ENCODE data around the gene ODAM. TPM values are rescaled to one million over a fixed set of nuclear protein-coding genes. Genes with fewer than 3 reads are reported as not detected.

ODAM gene
- total and polyA plus RNA-seq, 2 experiments from 2014 or later = 21.1 to 64.5 TPM

DNA sequence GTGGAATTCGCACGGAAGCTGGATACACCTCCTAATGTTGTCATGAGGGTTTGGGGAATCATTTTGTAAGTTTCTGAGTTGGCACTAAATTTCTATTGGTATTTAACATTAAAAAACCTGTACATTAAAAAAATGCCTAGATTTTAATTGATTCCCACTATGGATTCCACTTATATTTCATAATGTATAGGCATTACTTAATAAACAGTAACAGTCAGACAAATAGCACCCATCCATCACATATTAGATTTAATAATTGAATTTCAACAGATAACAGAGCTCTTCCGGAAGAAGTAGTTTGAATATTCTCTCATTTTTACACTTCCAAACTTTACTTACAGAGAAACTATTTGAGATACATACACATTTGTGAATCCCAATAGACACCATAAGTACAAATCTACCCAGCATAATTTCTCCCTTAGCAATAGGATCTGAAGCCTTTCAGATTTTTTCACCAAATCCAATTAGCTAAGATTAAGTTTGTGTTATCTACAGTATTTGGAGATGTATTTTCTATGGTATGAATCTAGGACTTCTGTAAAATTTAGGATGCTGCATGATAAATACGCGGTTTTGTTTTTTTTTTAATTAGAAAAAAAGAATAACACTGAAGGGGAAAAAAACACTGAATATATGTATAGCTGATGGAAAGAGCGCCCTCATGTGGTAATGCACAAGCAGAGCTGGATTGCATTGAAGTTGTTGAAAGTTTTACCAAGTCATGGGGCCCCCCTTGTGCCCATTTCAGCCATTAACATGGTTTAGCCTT is 12.2 kb upstream of the ODAM start:
- DNase-seq (ENCODE audit: low read depth in 1 of 2, low spot score in 1 of 2) = peak; percentile 80 to 84
- TF ChIP-seq, protein P1, sequence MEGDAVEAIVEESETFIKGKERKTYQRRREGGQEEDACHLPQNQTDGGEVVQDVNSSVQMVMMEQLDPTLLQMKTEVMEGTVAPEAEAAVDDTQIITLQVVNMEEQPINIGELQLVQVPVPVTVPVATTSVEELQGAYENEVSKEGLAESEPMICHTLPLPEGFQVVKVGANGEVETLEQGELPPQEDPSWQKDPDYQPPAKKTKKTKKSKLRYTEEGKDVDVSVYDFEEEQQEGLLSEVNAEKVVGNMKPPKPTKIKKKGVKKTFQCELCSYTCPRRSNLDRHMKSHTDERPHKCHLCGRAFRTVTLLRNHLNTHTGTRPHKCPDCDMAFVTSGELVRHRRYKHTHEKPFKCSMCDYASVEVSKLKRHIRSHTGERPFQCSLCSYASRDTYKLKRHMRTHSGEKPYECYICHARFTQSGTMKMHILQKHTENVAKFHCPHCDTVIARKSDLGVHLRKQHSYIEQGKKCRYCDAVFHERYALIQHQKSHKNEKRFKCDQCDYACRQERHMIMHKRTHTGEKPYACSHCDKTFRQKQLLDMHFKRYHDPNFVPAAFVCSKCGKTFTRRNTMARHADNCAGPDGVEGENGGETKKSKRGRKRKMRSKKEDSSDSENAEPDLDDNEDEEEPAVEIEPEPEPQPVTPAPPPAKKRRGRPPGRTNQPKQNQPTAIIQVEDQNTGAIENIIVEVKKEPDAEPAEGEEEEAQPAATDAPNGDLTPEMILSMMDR (IDR thresholded peaks at IDR 0.05; ENCODE audit: low read depth, low read length) = peak; percentile 81
- no peak overlapping the region for H3K4me3 ChIP-seq
- no peak overlapping the region for H3K27ac ChIP-seq
- H3K27me3 ChIP-seq = no peaks in the 10 kb centered on the region
- no peaks in the 10 kb centered on the region for H3K9me3 ChIP-seq (ENCODE audit: low read depth)
- no peaks in the 10 kb centered on the region for H3K36me3 ChIP-seq
- H3K4me1 ChIP-seq (ENCODE audit: low read depth) = peaks cover 10% of the 10 kb centered on the region

DNA sequence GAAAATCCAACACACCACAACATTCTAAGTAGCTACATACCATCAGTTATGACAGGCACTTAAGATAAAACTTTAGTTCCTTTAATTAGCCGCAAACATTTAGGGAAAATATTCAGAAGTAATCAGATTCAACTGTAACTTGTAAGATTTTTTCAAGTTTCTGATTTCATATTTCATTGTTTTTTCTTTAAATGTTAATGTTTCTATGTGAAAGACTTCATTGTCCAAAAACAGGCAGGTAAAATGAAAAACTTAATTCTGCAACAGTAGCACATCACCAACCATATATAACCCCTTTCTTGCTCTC is 11.6 kb upstream of the ODAM start:
- H3K27ac ChIP-seq = no peak overlapping the region
- H3K4me1 ChIP-seq (ENCODE audit: low read depth) = peaks cover 10% of the 10 kb centered on the region
- TF ChIP-seq, protein P1 (IDR thresholded peaks at IDR 0.05; ENCODE audit: low read depth, low read length) = no peak

DNA sequence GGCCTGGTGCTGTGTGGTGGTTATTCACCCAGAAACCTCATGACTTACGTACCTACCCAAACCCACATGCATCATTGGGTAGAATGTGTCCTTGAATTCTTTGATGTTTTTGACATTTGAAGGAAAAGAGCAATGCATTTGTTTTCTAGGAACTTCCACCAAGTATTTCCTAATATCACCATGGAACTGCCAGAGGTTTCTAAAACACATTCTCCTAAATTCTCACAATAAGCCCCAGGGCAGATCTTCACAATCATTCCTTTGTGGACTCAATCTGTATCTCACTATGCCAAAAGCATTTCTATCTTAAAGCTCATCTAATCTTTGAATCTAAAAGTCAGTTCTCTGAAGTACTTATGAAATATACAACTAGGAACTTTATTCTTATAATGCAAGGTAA is 8.3 kb upstream of the ODAM start:
- Histone ChIP-seq H3K4me3 (no peak overlapping the region), H3K36me3 (no peaks in the 10 kb centered on the region), H3K27ac (no peak overlapping the region), H3K9me3 (ENCODE audit: low read depth) (no peaks in the 10 kb centered on the region), H3K4me1 (ENCODE audit: low read depth) (peaks cover 10% of the 10 kb centered on the region), H3K27me3 (no peaks in the 10 kb centered on the region)
- TF ChIP-seq, protein P1 (IDR thresholded peaks at IDR 0.05; ENCODE audit: low read depth, low read length) = no peak
- DNase-seq (ENCODE audit: low read depth in 1 of 2, low spot score in 1 of 2) = no peak

More for the DNA sequence above, 11.6 kb upstream of the ODAM start:
- H3K36me3 ChIP-seq = no peaks in the 10 kb centered on the region
- no peaks in the 10 kb centered on the region for H3K9me3 ChIP-seq (ENCODE audit: low read depth)
- H3K4me3 ChIP-seq = no peak overlapping the region
- H3K27me3 ChIP-seq = no peaks in the 10 kb centered on the region
- DNase-seq (ENCODE audit: low read depth in 1 of 2, low spot score in 1 of 2) = no peak

DNA sequence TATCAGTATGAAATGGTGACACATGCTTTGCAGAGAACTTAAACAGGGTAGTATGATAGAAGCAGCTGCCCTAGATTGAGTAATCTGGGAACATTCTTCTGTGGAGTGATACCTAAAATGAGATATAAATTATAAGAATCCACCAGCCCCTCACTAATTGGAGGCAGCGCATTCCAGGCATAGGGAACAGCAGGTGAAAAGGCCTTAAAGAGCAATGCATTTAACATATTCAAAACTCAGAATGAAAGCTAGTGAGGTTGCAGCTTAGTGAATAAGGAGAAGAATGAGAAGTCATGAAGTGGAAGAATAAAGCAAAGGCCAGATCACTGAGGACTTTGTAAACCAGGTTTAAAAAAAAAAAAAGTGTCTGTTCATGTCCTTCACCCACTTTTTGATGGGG is 4.9 kb upstream of the ODAM start:
- H3K27me3 ChIP-seq = no peaks in the 10 kb centered on the region
- no peak overlapping the region for H3K27ac ChIP-seq
- TF ChIP-seq, protein P1 (IDR thresholded peaks at IDR 0.05; ENCODE audit: low read depth, low read length) = no peak
- DNase-seq (ENCODE audit: low read depth in 1 of 2, low spot score in 1 of 2) = no peak
- no peak overlapping the region for H3K4me3 ChIP-seq
- no peaks in the 10 kb centered on the region for H3K36me3 ChIP-seq
- peaks cover 25% of the 10 kb centered on the region for H3K4me1 ChIP-seq (ENCODE audit: low read depth)
- no peaks in the 10 kb centered on the region for H3K9me3 ChIP-seq (ENCODE audit: low read depth)

DNA sequence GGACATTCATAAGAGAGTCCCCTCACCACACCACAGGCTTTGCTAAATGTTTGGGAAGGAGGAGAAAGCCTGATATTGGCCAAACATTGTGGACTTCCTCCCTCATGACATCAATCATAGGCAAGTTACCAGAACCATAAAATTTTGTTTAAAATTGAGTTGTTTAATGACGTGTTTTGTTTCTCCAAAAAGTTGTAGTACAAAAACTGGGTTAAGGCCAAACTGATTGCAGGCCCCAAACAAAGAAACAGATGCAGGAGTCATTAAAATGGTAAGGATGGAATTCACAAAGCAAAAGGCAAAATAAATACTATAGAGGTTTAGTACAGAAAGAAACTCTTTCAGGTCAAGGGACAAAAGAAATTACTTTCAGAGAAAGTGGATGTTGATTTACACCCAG is 3.9 kb upstream of the ODAM start:
- no peaks in the 10 kb centered on the region for H3K9me3 ChIP-seq (ENCODE audit: low read depth)
- no peak overlapping the region for H3K4me3 ChIP-seq
- no peaks in the 10 kb centered on the region for H3K27me3 ChIP-seq
- peaks cover 27% of the 10 kb centered on the region for H3K4me1 ChIP-seq (ENCODE audit: low read depth)
- TF ChIP-seq, protein P1 (IDR thresholded peaks at IDR 0.05; ENCODE audit: low read depth, low read length) = no peak
- no peak overlapping the region for H3K27ac ChIP-seq
- no peaks in the 10 kb centered on the region for H3K36me3 ChIP-seq
- DNase-seq (ENCODE audit: low read depth in 1 of 2, low spot score in 1 of 2) = no peak

All from cardiac muscle cell (in vitro differentiated cells and primary cell).